GM18507 (cell line): ENCODE data around the gene ZBTB16.
"Not testable (repeated sequence)": the region's sequence is repeated elsewhere in the genome, so short reads cannot be mapped to it uniquely, and the experiment has no call there.

Experiments
- DNase-seq: peaks from one replicate; pipeline ENCODE4 v3.0.0; 2011; ENCODE audit warnings: low read depth; ENCODE audit not compliant: insufficient read length; ENCODE audit errors: extremely low spot score
- FAIRE-seq: peaks from 2 replicates; lab custom pipeline; 2011; peaks lifted over from hg19 to GRCh38; lab: Jason Lieb, UNC

ZBTB16 gene

GRCh38 chr11:114039551-114039950 lies 20.0 kb upstream of the ZBTB16 start:
- no peak for DNase-seq
- FAIRE-seq, result no peak

- no peak for FAIRE-seq
- no peak for DNase-seq
These were observed 18.8 kb upstream of the ZBTB16 start for GRCh38 chr11:114040706-114041211.

- DNase-seq (no peak), FAIRE-seq (no peak)
These were observed 17.3 kb upstream of the ZBTB16 start for GRCh38 chr11:114042234-114042633.

GRCh38 chr11:114044042-114044871 lies 15.3 kb upstream of the ZBTB16 start:
- FAIRE-seq (no peak), DNase-seq (no peak)

GRCh38 chr11:114047327-114047726 lies 12.2 kb upstream of the ZBTB16 start:
- DNase-seq, result no peak
- FAIRE-seq, result no peak

GRCh38 chr11:114049050-114049449 lies 10.5 kb upstream of the ZBTB16 start:
- FAIRE-seq, result no peak
- DNase-seq, result no peak

- not testable (repeated sequence) for DNase-seq, FAIRE-seq
These were observed 9.7 kb upstream of the ZBTB16 start for GRCh38 chr11:114049766-114050165.

- DNase-seq, result no peak
- FAIRE-seq, result no peak
These were observed 9.1 kb upstream of the ZBTB16 start for GRCh38 chr11:114050258-114050927.

GRCh38 chr11:114051558-114051957 lies 8.0 kb upstream of the ZBTB16 start:
- FAIRE-seq, result no peak

GRCh38 chr11:114052160-114052559 lies 7.4 kb upstream of the ZBTB16 start:
- DNase-seq (no peak), FAIRE-seq (no peak)

More at GRCh38 chr11:114051558-114051957, 8.0 kb upstream of the ZBTB16 start:
- DNase-seq, result no peak

GRCh38 chr11:114053406-114053805 lies 6.1 kb upstream of the ZBTB16 start:
- no peak for DNase-seq
- no peak for FAIRE-seq

- FAIRE-seq (no peak), DNase-seq (no peak)
These were observed 4.7 kb upstream of the ZBTB16 start for GRCh38 chr11:114054806-114055205.

GRCh38 chr11:114056409-114056808 lies 3.1 kb upstream of the ZBTB16 start:
- DNase-seq, result no peak
- no peak for FAIRE-seq

- DNase-seq (no peak), FAIRE-seq (no peak)
These were observed 2.4 kb upstream of the ZBTB16 start for GRCh38 chr11:114057147-114057546.

GRCh38 chr11:114057605-114058004 lies 1.9 kb upstream of the ZBTB16 start:
- no peak for FAIRE-seq
- DNase-seq, result no peak

GRCh38 chr11:114058026-114058706 lies 1.3 kb upstream of the ZBTB16 start:
- DNase-seq (no peak), FAIRE-seq (no peak)

GRCh38 chr11:114058871-114059277 lies 637 bp upstream of the ZBTB16 start:
- DNase-seq, result no peak
- no peak for FAIRE-seq

GRCh38 chr11:114059984-114060391 lies 477 bp downstream of the ZBTB16 start:
- DNase-seq, result no peak
- FAIRE-seq, result no peak

- FAIRE-seq, result no peak
- no peak for DNase-seq
These were observed 1.0 kb downstream of the ZBTB16 start for GRCh38 chr11:114060392-114061047.
